ENCODE results near the gene COL13A1.

Gene COL13A1

DNA sequence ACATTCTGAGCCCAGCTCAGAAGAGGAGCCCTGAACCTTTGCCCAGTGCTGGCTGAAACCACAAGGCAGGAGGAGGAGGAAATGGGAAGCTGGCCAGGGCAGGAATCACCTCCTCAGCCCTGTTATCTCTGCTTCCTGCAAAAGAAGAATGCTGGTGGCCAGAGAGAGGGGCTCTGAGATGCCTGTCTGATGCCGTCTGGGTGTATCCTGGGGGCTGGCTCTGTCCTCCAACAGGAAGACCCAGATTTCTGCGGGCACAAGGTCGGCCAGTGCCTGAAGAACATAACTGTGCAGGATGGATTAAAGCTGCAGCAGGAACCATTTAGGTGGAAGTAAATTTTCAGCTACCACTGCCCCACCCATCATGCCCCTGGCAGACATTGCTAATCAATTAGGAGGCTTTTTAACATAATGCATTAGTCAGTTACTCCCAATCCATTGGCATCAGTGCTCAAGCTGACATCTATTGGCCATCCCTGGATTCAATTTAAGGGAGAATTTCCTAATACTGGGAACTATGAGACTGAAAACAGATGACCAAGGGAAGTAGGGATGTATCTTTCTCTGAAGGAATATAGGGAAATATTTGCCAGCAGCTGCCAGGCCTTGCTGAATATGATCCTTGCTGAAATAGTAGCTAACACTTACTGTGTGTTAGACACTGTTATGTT, 67.7 kb downstream of the COL13A1 start:
- DNase-seq: no peak

GRCh38 chr10:69870591-69870990, 68.9 kb downstream of the COL13A1 start:
- no peak for DNase-seq

DNA sequence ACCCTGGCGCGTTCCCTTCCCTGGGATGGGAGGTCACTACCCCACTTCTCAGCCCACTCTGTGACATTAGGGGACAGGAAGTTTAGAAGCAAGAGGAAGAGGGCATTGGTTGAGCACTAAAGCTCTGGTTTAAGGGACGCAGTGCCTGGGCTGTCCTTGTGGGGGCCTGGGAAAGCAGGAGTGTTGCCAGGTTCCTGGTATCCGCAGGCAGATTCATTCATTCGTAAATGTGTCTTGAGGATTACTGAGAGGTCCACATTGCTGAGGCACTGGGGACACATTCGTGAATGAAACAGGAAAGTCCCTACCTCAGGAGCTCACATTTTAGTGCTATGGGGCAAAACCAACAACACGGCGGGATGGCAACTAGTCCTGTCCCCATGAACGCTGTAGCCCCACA, 69.4 kb downstream of the COL13A1 start:
- no peak for DNase-seq

DNA sequence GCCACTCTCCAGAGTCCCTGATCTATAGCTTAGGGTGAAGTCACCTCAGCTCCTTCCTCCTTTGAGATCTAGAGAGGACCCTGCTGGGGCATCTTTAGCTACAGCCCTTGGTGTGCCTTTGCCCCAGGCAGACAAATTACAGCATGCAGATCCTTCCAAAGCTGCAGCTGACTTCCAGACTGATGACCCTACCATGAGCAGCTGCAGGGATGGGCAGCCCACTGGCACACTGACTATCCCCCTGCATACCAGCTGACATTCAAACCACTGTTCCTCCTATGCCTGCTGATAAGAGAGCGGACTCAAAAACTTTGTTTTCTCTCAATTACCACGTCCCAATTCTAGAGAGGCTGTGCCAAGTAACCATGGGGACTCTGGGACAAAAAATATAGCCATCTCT, 70.6 kb downstream of the COL13A1 start:
- no peak for DNase-seq

GRCh38 chr10:69873135-69873639, 71.5 kb downstream of the COL13A1 start:
- DNase-seq: no peak

- no peak for DNase-seq
Observed at GRCh38 chr10:69874449-69874848, 72.7 kb downstream of the COL13A1 start.

DNA sequence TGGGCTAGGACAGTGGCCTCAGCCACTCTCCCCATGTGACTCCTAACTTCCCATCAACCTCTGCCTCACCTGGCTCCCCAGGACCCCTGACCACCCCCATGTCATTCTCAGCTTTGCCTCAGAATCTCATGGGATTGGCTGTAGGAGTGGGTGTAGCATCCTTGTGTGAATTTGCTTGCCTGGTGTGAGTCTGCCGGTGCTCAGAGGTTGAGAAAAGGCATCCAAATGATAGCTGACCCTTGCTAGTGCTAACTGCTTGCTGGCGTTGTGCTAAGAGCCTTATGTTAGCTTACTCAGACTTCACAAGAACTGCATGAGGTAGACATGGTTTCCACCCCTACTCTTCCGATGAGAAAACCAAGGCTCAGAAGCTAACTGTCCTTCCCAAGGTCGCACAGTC, 74.2 kb downstream of the COL13A1 start:
- DNase-seq: no peak

DNA sequence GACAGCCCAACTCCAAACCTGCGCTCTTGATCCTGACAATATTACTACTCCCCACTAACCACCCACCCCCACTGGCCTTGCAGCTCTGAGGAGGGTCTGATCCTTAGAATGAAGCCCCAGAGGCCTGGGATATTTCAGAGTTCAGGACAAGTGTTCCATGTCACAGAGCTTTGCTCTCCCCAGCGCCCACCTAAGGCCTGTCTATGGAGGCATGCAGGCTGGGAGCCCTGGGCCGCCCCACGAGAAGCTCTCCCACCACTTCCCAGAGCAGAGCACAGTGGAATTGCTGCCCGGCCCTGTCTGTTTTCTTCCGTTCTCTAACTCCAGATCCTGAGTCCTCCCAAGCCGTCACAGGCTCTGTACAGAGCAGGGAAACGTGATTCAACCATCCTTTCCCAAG, 74.6 kb downstream of the COL13A1 start:
- no peak for DNase-seq

GRCh38 chr10:69876931-69877330, 75.2 kb downstream of the COL13A1 start:
- DNase-seq: no peak

GRCh38 chr10:69878038-69878437, 76.3 kb downstream of the COL13A1 start:
- no peak for DNase-seq

DNA sequence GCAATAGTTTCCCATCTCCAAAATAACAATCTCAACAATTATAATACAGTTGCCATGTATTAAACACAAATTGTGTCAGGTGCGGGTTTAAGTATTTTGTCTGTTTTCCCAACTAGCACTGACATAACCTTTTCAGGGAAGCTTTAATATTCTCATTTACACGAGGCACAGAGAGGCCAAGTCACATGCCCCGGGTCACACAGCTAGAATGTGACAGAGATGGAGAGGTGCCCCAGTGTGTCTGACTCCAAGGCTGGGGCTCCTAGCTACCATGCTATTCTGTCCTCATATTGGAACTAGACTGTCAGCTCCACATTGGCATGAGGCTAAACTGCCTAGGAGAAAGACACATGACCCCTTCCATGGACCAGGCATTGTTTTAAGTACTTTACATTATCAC, 77.2 kb downstream of the COL13A1 start:
- DNase-seq: no peak

DNA sequence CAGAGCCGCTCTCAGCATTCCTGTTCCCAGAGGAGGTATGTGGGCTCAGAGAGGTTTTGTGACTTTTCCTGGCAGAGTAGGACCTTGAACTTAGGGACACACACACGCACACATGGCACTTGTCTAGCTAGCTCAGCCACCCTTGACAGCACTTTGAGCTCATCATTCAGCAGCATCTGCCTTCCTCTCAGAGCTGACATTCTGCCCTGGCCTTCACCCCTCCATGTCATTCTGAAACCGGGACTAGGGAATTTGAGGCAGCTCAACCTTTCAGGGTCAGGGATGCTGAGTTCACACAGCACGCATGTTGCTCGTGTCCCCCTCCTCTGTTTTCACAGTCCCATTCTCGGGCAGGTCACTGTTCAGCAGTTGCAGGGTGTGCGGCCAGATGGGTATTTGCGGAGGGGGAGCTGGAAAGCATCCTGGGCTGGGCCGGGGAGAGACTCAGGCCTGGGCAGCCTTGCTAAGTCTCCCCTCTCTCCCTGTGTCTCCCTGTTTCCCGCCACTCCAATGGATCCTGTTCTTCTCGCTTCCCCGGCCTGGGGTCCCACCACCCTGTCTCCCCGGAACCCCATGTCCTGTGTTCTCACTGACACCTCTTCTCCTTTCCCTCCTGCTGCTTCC, 78.0 kb downstream of the COL13A1 start:
- no peak for DNase-seq

- DNase-seq: no peak
Observed at GRCh38 chr10:69880301-69881081, 78.8 kb downstream of the COL13A1 start.

GRCh38 chr10:69881202-69881601, 79.5 kb downstream of the COL13A1 start:
- no peak for DNase-seq

GRCh38 chr10:69883310-69884023, 81.8 kb downstream of the COL13A1 start:
- no peak for DNase-seq

DNA sequence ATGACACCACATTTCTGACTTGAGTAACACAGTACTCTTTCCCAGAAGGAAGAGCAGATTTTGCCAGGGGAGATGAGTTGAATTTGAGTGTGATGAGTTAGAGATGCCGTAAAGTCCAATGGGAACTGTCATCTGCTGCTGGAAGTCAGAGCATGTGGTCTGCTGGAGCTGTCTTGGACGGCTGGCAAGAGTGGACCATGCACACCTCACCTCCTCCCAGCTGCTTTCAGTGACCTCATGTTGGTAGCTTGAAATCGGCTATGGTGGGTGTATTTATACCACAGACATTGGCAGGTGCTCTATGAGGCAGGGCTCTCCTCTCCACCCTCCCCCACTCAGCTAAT, 82.3 kb downstream of the COL13A1 start:
- DNase-seq: no peak

DNA sequence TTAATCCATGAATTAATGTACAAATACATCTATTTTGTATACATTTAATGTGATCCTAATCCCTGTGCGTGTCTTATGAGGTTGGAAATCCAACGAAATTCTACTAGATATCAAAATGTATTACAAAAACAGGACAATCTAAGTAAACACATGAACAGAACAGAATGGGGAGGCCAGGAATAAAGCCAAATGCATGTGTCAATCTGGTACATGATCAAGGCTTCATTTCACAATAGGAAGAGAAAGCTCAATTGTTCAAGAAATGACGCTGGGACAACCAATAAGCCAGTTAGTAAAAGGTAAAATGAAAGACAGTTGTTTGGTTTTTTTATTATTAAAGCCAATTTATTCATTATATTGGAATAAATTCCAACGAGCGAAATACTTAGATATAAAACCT, 83.0 kb downstream of the COL13A1 start:
- DNase-seq: no peak

DNA sequence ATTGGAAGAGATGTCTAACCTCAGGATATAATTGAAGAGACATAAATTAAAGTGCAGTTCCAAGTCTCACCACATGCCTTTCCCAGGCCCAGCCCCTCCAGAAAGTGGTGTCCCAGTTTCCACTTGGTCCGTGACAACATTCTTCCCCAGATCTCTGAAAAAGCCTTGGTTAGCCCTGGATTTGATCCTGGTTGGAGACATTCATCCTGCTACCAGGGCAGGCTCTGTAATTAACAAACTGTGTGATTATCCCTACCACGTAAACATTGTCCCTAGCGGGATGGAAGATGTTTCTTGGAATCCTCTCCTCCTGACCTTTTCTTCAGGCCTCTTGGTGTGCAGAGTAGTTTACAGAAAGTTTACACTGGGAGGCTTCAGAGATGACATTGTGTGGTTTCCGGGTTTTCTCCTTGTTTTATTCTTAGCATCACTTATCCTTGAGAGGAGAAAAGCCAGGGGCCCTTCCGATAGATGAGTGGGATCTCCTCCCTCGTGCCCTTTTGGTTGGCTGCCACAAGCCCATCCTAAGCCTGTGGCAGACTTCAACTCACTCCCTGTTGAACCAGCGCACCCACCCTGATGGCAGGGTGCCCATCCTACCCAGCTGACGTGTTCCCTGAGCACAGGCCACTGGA, 83.8 kb downstream of the COL13A1 start:
- no peak for DNase-seq

DNA sequence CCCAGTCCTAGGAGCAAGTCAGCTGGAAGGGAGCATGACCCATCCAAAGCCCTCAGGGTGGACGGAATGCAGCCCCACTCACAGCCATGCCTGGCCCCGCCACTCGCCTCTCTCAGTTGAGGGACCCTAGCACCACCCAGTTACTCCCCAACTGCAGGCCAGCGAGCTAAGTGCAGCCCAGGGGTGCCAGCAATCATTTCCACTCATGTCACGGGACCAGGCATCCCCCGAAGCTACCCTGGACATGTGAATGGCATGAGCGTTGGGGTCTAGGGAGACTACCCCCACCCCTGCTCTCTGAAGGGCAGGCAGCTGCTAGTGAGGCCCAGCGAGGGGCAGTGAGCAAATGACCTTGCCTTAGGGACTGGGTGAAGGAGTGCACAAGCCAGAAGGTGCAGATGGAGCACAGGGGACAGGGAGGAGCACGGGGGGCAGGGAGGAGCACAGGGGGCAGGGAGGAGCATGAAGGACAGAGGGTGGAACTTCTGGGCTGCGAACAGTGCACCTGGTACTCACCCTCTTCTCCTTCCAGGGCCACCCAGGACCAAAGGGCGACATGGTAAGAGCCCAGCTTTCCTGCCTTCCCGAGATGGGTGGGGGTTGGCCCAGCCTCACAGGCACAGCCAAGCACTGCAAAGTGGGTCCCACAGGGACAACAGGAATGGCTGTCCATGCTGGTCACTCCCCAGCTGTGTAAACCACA, 87.3 kb downstream of the COL13A1 start:
- DNase-seq: no peak

GRCh38 chr10:69890065-69890847, 88.5 kb downstream of the COL13A1 start:
- no peak for DNase-seq

- no peak for DNase-seq
Observed at GRCh38 chr10:69891057-69891617, 89.4 kb downstream of the COL13A1 start.
